HG03354 (cell line): ENCODE data around the gene ING2.
"Not testable (repeated sequence)": the region's sequence is repeated elsewhere in the genome, so short reads cannot be mapped to it uniquely, and the experiment has no call there.

Source experiments
- ATAC-seq: cut with Tn5 transposase; IDR thresholded peaks from one replicate; pipeline ENCODE4 v1.9.1; 2021; ENCODE audit warnings: mild to moderate bottlenecking; ENCODE audit not compliant: unreplicated experiment, poor library complexity, severe bottlenecking

The ING2 gene

GRCh38 chr4:183543435-183543834 lies 38.6 kb downstream of the ING2 start:
- ATAC-seq: no peak

GRCh38 chr4:183544109-183544508 lies 39.3 kb downstream of the ING2 start:
- no peak for ATAC-seq

GRCh38 chr4:183546376-183546775 lies 41.5 kb downstream of the ING2 start:
- no peak for ATAC-seq

GRCh38 chr4:183548306-183548705 lies 43.4 kb downstream of the ING2 start:
- ATAC-seq: no peak

- no peak for ATAC-seq
These were observed 45.7 kb downstream of the ING2 start for GRCh38 chr4:183550345-183551093.

GRCh38 chr4:183552274-183553146 lies 47.7 kb downstream of the ING2 start:
- no peak for ATAC-seq

- ATAC-seq: not testable (repeated sequence)
These were observed 48.3 kb downstream of the ING2 start for GRCh38 chr4:183553147-183553478.

GRCh38 chr4:183553601-183554345 lies 48.9 kb downstream of the ING2 start:
- ATAC-seq: no peak

- ATAC-seq: no peak
These were observed 49.5 kb downstream of the ING2 start for GRCh38 chr4:183554346-183554686.

- ATAC-seq: no peak
These were observed 50.2 kb downstream of the ING2 start for GRCh38 chr4:183554878-183555585.

GRCh38 chr4:183556947-183557346 lies 52.1 kb downstream of the ING2 start:
- no peak for ATAC-seq

- ATAC-seq: no peak
These were observed 52.8 kb downstream of the ING2 start for GRCh38 chr4:183557611-183558010.

- ATAC-seq: no peak
These were observed 54.0 kb downstream of the ING2 start for GRCh38 chr4:183558873-183559272.

- no peak for ATAC-seq
These were observed 57.0 kb downstream of the ING2 start for GRCh38 chr4:183561905-183562304.
